CD4-positive, alpha-beta T cell treated with Interleukin-2 at 100 ng/mL for 4 hours (primary cell): ENCODE results near the gene ABCC1.
A peak's percentile ranks its signal among the peaks of the same experiment; 100 is the strongest.
"Not testable (repeated sequence)": the region's sequence is repeated elsewhere in the genome, so short reads cannot be mapped to it uniquely, and the experiment has no call there.

ENCODE experiments used
- DNase-seq: peaks from one replicate; pipeline ENCODE4 v3.0.0-alpha.2; 2020; ENCODE audit warnings: low spot score

Gene ABCC1

DNA sequence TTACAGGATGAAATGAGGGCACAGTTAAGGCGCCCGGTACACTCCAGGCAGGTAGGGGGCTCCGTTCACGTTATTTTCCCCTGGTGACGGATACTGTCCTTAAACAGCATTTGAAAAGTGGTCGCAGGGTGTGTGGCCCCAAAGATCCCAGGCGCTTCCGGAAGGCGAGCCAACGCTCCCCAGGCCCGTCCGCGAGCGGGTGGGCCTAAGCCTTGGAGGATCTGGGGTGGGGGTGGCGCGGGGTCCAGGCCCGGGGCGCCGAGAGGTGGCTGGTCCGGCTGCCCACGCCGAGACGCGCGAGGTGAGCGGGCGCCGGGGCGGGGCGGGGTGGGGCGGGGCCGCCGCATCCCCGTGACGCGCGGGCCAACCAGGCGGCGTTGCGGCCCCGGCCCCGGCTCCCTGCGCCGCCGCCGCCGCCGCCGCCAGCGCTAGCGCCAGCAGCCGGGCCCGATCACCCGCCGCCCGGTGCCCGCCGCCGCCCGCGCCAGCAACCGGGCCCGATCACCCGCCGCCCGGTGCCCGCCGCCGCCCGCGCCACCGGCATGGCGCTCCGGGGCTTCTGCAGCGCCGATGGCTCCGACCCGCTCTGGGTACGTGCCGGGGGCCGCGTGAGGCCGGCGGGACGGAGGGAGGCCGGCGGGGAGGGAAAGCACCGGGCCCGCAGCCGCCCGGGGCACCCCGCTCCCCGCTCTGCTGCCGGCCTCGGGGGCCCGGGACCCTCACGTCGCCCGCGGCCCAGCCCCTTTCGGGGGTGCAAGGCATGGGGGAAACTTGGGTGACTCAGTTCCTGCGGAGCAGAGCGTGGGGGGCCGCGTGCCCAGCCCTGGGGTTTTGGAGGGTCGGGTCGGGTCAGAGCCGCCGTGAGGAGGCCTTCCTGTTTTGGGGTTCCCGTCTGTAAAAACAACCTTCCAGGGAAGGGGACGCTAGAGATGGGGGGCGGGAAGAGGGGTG is at the start of gene ABCC1:
Gene ABCC1 (plus strand): TSS at position 407 of the 951 bp plus-strand sequence. CDS start 136 bp downstream, at position 543.
- DNase-seq, result peak; percentile 66

DNA sequence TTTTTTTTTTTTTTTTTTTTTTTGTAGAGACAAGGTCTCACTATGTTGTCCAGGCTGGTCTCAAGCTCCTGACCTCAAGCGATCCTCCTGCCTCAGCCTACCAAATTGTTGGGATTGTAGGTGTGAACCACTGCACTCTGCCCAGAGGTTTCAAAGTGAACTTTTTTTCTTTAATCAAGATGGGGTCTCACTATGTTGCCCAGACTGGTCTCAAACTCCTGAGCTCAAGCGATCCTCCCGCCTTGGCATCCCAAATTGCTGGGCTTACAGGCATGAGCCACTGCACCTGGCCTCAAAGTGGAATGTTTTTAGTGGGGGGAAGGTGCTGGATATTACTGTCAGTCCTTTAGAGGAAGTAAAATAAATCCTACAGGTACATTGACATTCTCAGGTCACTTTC is 49.1 kb upstream of the ABCC1 start:
- DNase-seq, result no peak

DNA sequence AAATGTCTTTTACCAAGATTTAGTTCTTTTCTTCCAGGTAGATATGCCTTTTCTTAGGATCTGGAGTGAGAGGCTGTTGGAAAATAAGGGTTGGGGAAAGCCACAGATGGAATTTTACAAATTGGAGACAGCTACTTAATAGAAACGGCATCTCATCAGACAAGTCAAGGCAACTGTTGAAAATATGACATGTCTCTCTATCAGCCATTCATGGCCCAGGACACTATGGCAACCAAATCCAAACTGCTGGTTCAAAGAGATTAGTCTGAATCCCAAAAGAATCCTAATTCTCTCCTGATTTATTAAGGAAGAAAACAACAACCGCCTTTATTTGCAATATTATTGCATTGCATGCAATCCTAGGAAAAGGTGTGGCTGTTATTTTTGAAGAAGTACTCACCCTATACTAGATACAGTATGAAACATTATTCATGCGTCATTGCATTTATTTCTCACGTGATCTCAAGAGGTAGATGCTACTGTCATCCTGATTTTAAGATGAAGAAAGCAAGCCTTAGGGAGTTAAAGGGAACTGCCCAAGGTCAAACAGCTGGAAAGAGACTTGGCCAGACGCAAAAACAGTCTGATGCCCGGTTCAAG is 48.4 kb upstream of the ABCC1 start:
- DNase-seq, result no peak

DNA sequence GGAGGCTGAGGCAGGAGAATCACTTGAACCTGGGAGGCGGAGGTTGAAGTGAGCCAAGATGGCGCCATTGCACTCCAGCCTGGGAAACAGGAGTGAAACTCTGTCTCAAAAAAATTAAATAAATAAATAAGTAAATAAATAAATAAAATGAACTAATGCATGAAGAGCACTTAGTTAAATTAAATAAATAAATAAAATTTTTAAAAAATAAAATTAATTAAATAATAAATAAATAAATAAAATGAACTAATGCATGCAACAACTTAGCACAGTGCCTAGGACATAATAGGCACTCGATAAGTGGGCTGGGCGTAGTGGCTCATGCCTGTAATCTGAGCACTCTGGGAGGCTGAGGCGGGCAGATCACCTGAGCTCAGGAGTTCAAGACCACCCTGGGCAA is 45.5 kb upstream of the ABCC1 start:
- DNase-seq, result no peak

DNA sequence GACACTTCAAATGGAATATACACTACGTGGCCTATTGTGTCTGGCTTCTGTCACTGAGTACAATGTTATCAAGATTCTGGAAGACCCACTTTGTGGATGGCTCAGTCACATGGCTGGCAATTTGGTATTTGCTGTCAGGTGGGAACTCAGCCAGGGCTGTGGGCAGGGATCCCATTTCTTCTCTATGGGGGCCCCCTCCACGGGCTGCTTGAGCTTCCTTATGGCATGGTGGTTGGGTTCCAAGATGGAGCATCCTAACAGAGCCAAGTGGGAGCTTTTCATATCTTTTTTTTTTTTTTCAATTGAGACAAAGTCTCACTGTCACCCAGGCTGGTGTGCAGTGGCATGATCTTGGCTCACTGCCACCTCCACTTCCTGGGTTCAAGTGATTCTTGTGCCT is 43.0 kb upstream of the ABCC1 start:
- no peak for DNase-seq

DNA sequence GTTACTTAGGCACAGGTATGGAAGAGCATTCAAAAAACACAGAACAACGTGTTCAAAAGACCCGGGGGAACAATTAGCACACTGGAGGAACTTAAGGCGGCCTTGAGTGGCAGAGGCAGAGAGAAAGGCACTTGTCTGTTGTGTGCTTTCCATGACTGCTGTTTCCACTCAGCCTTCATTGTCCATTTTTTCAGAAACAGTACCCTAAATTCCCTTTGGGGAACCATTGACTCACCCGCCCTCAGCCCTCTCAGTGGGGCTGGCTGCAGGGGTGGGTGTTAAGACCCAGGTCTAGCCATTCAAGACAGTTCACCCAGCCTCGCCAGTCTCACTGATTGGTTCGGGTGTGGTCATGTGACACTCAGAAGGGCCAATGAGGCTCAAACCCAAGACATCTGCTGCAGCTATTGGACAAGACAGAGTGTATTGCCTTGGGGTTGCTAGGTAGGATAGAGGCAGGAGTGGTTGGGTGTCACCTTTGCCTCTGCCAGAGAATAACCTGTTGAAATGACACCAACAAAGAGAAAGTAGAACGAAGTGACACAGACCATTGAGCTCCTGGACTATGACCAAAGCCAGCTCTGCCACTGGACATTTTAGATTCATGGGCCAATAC is 41.4 kb upstream of the ABCC1 start:
- peak; percentile 11 for DNase-seq

DNA sequence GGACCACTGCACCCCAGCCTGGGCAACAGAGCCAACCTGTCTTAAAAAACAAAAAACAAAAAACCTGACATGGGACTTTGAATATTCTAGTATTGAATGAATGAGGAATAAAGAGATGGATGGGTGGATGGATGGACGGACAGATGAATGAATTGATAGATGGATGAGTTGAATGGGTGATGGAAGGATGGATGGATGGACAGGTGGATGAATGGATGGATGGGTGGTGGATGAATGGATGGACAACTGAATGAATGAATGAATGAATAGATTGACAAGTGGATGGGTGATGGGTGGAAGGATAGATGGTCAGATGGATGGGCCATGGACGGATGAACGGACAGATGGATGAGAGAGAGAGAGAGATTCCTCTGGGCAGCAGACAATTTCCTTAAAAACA is 38.2 kb upstream of the ABCC1 start:
- no peak for DNase-seq

DNA sequence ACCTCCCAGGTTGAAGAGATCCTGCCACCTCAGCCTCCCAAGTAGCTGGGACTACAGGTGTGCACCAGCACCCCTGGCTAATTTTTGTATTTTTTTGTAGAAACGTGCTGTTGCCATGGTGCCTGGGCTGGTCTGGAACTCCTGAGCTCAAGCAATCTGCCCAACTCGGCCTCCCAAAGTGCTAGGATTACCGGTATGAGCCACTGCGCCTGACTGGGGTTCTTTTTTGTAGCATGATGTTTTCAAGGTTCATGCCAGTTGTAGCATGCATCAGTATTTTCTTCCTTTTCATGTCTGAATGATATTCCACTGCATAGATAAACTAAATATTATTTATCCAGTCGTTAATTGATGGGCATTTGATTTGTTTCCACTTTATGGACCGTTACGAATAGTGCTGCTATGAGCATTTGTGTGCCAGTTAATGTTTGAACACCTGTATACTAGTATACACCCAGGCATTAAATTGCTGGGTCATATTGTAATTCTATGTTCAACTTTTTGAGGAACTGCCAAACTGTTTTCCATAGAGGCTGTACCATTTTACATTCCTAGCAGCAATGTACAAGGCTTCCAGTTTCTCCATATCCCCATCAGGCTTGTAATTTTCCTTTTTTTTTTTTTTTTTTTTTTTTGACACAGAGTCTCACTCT is 36.2 kb upstream of the ABCC1 start:
- no peak for DNase-seq

DNA sequence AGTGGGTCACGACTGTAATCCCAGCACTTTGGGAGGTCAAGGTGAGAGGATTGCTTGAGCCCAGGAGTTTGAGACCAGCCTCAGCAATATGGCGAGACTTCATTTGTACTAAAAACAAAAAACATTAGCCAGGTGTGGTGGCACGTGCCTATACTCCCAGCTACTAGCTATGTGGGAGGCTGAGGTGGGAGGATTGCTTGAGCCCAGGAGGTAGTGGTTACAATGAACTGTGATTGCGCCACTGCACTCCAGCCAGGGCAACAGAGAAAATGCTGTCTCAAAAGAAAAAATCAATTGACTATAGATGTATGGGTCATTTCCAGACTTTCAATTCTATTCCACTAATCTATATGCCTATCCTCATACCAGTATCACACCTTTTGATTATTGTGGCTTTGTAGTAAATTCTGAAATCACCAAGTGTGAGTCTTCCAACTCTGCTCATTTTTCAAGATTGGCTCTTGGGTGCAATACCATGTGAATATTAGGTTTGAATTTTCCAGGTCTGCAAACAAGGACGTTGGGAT is 33.8 kb upstream of the ABCC1 start:
- DNase-seq, result no peak

DNA sequence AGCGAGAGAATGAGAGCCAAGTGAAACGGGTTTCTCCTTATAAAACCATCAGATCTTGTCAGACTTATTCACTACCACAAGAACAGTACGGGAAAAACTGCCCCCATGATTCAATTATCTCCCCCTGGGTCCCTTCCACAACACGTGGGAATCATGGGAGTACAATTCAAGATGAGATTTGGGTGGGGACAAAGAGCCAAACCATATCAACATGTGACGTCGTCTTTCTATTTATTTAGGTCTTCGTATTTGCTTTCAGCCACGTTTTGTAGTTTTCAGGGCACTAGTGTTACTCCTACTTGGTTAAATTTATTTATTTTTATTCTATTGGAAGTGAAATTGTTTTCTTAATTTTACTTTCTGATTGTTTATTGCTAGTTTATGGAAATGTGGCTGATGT is 33.1 kb upstream of the ABCC1 start:
- DNase-seq, result no peak

DNA sequence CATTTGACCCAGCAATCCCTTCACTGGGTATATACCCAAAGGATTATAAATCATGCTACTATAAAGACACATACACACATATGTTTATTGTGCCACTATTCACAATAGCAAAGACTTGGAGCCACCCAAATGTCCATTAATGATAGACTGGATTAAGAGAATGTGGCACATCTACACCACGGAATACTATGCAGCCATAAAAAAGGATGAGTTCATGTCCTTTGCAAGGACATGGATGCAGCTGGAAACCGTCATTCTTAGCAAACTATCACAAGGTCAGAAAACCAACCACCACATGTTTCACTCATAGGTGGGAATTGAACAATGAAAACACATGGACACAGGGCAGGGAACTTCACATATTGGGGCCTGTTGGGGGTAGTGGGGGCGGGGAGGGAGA is 31.1 kb upstream of the ABCC1 start:
- not testable (repeated sequence) for DNase-seq

DNA sequence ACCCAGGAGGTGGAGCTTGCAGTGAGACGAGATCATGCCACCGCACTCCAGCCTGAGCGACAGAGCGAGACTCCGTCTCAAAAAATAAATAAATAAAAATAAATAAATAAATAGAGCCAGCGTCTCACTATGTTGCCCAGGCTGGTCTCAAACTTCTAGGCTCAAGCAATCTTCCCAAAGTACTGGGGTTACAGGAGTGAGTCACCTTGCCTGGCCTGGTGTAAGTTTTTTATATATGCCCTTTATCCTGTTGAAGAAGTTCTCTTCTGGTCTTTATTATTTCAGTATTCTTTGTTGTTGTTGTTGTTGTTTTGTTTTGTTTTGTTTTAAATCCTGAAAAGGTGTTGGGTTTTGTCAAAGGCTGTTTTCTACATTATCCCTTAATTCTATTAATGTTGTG is 30.1 kb upstream of the ABCC1 start:
- DNase-seq, result no peak

DNA sequence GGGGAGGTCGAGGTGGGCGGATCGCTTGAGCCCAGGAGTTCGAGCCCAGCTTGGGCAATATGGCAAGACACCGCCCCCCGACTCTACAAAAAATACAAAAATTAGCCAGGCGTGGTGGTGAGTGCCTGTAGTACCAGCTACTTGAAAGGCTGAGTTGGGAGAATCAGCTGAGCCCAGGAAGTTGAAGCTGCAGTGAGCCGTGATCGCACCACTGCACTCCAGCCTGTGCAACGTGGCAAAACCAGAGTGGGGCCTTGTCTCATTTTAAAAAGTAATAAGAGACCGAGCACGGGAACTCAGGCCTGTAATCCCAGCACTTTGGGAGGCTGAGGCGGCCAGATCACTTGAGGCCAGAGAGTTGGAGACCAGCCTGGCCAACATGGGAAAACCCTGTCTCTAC is 24.4 kb upstream of the ABCC1 start:
- no peak for DNase-seq

DNA sequence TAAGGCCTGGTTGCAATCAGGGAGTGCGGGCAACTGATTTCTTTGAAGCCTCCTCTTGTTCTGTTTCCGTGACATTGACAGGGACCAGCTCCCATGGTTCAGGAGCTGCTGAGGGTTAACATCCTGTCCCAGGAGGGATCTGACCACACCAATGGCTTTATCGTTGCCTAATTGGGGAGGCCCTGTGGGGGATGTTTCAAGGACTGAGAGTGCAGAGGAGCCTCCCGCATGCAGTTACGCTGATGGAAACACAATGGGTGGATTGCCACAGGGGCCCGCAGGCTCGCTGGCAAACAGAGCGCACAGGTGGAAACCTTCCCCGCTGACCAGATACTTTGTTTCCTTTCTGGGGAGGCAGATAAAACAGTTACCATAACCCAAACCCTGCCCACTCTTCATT is 23.8 kb upstream of the ABCC1 start:
- DNase-seq, result no peak

DNA sequence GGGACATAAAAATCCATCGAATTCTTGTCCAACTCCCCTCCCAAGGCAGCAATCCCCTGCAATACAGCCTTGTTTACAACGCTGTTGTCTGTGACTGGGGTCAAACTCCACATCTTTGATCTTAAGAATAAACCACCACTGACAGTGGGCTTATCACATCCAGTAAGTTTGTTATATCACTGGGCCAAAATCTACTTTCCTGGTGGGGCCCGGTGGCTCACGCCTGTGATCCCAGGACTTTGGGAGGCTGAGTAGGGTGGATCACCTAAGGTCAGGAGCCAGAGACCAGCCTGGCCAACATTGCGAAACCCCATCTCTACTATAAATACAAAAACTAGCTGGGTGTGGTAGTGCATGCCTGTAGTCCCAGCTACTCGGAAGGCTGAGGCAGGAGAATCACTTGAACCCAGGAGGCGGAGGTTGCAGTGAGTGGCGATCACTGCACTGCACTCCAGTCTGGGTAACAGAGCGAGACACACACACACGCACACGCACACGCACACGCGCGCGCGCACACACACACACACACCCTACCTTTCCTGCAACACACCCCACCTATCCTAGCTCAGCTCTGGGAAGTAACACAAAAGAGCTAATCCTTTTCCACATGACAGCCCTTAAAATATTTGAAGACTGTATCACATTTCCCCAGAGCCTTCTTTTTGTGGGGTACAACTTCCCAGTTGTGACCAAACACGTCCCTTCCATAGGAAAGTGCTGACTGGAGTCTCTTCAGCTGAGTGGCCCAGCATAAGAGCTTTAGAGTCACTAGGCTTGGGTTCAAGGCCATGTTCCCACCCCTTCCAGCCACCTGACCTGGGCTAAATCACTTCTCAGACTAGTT is 20.9 kb upstream of the ABCC1 start:
- no peak for DNase-seq

DNA sequence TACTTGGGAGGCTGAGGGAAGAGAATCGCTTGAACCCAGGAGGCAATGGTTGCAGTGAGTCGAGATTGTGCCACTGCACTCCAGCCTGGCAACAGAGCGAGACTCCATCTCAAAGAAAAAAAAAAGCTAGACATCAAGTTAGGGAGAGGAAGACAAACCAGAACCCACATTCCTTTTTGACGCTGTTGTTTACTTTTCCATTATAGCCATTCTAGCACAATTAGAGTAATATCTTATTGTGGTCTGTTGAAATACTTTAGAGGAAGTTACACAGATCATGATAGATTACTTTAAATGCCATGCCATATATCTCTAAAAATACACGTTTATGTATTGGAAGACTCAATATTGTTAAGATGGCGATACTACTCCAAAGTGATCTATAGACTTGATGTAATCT is 16.5 kb upstream of the ABCC1 start:
- DNase-seq, result no peak

DNA sequence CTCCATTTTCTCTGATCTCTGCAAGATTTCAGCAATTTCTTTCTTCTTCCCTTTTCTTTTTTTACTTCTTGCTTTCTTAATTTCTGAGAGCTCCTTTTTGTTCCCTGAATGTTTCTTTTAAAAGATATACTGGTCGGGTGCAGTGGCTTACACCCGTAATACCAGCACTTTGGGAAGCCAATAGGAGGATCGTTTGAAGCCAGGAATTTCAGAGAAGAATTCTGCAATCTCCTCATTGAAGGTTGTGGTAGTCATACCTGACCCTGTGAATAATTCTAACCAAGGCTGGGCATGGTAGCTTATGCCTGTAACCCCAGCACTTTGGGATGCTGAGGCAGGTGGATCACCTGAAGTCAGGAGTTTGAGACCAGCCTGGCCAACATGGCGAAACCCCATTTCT is 15.6 kb upstream of the ABCC1 start:
- DNase-seq, result no peak

DNA sequence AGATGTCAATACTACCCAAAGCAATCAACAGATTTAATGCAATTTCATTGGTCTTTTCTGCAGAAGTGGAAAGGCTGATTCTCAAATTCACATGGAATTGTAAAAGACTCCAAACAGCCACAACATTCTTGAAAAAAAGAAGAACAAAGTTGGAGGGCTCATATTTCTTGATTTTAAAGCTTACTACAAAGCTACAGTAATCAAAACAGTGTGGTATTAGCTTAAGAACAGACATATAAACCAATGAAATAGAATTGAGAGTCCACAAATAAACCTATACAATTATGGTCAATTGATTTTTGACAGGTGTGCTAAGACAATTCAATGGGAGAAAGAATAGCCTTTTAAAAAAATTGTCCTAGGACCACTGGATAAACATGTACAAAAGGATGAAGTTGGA is 14.4 kb upstream of the ABCC1 start:
- no peak for DNase-seq

DNA sequence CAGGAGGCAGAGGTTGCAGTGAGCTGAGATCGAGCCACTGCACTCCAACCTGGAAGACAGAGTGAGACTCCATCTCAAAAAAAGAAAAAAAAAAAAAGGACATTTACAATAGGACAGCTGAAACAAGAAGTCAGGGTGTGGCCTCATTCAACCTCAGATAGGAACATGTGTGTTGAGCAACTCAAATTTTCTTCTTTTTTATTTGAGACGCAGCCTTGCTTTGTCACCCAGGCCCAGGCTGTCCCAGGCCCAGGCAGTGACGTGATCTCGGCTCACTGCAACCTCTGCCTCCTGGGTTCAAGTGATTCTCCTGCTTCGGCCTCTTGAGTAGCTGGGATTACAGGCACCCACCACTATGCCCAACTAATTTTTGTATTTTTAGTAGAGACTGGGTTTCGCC is 12.6 kb upstream of the ABCC1 start:
- not testable (repeated sequence) for DNase-seq

DNA sequence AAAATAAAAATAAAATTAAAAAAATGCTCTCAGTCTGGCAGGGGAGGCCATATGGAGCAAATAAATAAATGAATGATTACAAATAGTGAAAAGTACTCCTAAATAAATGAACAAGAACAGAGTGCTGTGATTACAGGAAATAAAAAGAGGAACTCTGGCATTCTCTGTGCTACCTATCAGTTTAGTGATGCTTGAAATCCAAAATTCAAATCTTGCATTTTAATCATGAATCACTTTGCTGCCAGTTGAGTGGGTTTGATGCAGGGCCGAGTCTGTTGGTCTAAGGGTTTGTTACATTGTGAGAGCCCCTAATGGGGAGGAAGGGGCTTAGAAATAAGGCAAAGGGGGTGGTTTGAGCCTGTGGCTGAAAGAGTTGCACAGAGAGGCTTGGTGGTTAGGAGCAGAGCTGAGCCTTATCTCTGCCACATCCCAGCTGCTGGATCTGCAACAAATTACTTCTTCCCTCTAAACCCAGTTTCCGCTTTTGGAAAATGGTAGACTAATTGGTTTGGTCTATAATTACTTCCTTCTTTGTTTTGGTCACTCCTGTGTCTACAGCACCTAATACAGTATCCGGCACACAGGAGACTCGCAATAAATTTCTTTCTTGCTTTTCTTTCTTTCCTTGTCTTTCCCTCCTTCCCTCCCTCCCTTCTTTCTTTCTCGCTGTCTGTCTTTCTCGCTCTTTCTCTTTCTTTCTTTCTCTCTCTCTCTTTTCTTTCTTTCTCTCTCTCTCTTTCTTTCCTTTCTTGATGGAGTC is 6.3 kb upstream of the ABCC1 start:
- no peak for DNase-seq
